ENCODE data around the gene ZSWIM4.
"Not testable (repeated sequence)": the region's sequence is repeated elsewhere in the genome, so short reads cannot be mapped to it uniquely, and the experiment has no call there.

Gene ZSWIM4

DNA sequence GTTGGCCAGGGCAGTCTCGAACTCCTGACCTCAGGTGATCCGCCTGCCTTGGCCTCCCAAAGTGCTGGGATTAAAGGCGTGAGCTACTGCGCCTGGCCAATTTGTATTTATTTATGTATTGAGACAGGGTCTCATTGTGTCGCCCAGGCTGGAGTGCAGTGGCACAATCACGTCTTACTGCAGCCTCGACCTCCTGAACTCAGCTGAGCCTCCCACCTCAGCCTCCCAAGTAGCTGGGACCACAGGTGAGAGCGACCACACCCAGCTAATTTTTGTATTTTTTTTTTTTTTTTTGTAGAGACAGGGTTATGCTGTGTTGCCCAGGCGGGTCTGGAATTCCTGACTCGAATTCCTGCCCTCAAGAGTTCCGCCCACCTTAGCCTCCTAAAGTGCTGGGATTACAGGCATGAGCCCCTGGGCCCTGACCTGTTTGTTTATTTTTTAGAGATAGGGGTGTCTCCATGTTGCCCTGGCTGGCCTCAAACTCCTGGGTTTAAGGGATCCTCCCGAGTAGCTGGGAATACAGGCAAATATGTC lies 57.0 kb downstream of the ZSWIM4 start:
- not testable (repeated sequence) for DNase-seq

DNA sequence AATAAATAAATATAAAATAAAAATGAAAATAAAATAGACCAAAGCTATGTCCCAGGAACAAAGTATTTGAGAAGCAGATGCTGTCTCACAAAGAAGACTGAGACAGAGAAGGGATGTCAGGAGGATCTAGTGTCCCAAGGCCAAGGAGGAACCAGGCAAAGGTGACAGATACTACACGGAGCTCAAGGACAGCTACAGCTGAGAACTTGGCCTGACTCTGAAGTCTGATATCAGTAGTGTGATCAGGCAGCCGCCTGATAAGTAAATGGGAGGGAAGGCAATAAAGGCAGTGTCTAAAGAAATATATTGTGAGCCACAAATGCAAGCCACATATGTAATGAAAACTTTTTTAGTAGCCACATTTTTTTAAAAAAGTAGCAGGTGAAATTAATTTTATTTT lies 61.3 kb downstream of the ZSWIM4 start:
- DNase-seq = no peak

DNA sequence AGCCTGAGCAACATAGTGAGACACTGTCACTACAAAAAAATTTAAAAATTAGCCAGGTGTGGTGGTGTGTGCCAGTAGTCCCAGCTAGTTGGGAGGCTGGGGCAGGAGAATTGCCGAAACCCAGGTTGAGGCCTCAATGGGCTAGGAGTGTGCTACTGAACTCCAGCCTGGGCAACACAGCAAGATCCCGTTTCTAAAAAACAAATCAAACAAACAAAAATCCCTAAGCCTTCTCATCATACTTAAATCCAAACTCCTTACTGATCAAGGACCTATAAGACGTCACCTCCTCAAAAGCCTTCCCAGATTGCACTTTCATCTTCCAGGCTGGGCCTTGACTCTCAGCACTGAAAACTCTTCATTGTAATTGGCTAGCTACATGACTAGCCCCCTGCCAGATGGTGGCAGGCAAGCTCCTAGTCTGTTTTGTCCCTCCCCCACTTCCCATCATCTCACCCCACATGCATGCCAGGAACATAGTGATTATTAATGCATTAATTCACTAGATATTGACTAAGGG lies 64.2 kb downstream of the ZSWIM4 start:
- no peak for DNase-seq

DNA sequence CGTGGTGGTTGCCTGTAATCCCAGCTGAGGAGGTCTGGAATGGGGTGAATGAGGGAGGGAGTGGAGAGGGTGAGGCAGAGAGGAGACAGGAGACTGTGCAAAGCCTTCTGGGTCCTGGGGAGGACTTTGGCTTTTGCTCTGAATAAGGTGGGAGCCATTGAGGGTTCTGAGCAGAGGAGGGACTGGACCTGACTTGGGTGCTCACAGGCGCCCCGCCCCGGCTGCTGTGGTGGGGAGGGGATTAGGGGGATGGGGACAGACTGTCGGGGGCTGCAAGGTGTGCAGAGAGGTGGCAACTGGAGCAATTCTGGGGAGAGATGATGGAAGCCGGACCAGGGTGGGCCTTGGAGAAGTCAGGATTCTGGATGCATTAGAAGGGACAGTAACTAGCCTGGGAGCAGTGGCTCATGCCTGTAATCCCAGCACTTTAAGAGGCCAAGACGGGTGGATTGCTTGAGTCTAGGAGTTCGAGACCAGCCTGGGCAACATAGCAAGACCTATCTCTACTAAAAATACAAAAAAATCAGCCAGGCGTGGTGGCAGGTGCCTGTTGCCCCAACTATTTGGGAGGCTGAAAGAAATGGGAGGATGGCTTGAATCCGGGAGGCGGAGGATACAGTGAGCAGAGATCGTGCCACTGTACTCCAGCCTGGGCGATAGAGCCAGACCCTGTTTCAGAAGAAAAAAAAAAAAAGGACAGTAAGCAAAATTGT lies 65.6 kb downstream of the ZSWIM4 start:
- no peak for DNase-seq

DNA sequence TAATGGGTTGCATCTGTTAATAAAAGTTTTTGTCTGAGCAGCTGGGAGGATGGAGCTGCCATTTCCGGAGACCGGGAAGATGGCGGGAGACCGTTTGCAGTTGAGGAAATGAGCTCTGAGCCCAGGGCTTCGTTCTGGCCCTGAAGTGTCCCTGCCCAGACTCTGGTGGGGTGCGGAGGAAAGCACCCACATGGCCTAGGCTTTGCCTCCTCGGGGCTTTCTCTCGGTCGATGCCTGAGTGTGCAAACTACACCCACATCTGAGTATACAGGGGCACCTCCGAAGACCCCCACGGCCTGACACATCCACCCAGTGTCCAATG lies 66.1 kb downstream of the ZSWIM4 start:
- DNase-seq = no peak

GRCh38 chr19:13861714-13862531 lies 66.7 kb downstream of the ZSWIM4 start:
- peak; percentile 62 for DNase-seq

- DNase-seq = no peak
These were observed 68.9 kb downstream of the ZSWIM4 start for GRCh38 chr19:13864046-13864666.

- DNase-seq = no peak
These were observed 69.7 kb downstream of the ZSWIM4 start for GRCh38 chr19:13864667-13865570.

- no peak for DNase-seq
These were observed 70.6 kb downstream of the ZSWIM4 start for GRCh38 chr19:13865571-13866462.

GRCh38 chr19:13866463-13867046 lies 71.3 kb downstream of the ZSWIM4 start:
- DNase-seq = no peak

DNA sequence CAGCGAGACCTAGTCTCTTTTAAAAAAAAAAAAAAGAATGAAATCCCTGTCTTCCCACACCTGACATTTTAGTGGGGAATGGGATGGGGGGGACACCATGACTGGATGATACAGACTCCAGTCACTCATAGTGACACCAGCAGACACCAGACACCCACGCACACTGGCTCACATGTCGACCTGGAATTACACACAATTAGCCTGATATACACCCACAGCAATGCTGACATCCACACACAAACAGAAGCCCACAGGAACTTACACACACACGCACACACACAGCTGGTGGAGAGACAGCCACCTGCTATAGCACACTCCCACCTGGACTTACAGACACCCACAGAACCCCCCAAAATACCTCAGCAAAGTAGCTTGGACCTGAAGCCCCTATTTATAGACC lies 73.4 kb downstream of the ZSWIM4 start:
- DNase-seq = no peak

- no peak for DNase-seq
These were observed 74.0 kb downstream of the ZSWIM4 start for GRCh38 chr19:13869281-13869680.

DNA sequence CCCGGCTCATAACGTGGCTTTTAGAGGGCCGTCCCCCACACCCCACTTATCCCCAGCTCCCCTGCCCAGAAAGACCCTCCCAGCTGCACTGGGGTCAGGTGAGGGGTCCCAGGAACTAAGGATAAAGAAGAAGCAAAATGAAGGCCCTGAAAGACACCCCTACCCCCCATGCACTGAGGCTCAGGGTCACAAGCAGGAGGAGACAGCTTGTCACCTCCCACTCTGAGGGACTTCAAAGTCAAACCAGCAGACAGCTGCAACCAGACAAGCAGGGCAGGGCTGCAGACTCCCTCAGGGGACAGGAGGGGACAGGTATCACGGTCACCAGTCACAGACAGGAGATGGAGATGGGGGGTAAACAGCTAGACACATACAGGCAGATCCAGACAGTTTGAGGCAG lies 75.6 kb downstream of the ZSWIM4 start:
- no peak for DNase-seq

- DNase-seq = no peak
These were observed 77.1 kb downstream of the ZSWIM4 start for GRCh38 chr19:13872339-13872694.

DNA sequence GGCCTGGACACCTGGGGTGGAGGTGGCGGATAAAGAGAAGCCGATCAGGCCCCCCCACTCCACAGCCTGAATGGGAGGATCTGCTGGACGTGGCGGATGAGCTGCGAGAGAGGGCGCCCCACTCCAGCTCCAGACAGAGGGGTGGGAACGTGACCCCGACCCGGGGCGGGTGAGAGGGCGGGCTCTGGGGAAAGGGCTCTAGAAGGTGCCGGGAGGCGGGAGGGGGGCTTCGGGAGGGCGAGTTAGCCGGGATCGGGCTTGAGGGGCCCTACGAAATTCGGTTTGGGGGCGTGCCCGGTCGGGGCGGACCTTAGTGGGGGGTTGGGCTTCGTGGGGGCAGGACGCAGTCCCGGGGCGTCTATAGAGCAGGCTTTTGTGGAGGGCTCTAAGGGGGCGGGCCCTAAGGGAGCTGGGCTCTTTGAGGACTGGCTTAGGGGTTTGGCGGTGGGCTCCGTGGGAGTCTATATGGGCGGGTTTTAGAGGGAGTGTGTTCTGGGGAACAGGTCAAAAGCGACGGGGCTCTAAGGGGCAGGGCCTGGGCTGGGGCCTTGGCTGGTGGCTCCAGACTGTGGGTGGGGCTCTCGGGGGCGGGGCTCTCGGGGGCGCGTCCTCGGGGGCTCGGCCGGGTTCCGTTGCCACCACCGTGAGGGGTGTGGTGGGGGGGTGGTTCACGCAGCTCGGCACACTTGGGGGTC lies 77.6 kb downstream of the ZSWIM4 start:
- DNase-seq = no peak

DNA sequence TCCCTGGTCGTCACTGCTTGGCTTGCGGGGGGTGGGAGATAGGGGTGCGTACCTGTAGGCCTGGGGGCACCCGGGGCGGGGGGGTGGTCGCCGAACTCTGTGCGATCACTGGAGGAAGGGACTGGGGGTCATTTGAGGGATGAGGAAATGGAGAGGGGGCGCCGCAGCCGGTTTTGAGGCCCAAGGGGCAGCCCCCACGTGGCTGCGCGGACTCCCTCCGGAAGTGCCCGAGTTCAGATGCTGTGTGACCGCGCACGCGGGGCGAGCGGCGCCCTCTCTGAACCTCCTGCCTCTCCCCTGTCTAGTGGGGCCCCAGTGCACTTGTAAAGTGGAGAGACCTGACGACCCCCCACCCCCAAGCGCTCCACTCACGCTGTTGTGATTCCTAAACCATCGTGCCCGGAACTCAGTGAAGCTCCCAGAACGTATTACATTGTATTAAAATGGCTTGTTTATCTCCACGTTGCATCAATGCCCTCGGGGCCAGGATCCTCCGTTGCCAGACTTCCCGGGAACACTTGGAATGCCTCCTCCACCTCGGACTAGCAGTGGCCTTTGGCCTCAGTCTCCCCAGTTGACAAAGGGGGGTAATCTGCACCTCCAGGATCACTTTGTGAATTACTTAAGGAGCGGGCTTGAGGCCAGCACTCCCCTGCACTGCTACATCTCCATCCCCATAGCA lies 78.7 kb downstream of the ZSWIM4 start:
- no peak for DNase-seq

- no peak for DNase-seq
These were observed 80.6 kb downstream of the ZSWIM4 start for GRCh38 chr19:13875824-13876223.

GRCh38 chr19:13876834-13877233 lies 81.6 kb downstream of the ZSWIM4 start, which contains the start of gene NANOS3:
Gene NANOS3 (plus strand): TSS chr19:13877134. CDS start chr19:13877249, 115 bp downstream.
- no peak for DNase-seq

- no peak for DNase-seq
These were observed 82.1 kb downstream of the ZSWIM4 start for GRCh38 chr19:13877303-13877702.

All from amniotic stem cell (primary cell).